HG02884 (cell line): Measurements from ENCODE around the gene ATF1.

Experiments
- ATAC-seq: cut with Tn5 transposase; IDR thresholded peaks from one replicate; pipeline ENCODE4 v1.9.1; 2021; ENCODE audit warnings: mild to moderate bottlenecking, moderate library complexity; ENCODE audit not compliant: unreplicated experiment

The ATF1 gene

DNA sequence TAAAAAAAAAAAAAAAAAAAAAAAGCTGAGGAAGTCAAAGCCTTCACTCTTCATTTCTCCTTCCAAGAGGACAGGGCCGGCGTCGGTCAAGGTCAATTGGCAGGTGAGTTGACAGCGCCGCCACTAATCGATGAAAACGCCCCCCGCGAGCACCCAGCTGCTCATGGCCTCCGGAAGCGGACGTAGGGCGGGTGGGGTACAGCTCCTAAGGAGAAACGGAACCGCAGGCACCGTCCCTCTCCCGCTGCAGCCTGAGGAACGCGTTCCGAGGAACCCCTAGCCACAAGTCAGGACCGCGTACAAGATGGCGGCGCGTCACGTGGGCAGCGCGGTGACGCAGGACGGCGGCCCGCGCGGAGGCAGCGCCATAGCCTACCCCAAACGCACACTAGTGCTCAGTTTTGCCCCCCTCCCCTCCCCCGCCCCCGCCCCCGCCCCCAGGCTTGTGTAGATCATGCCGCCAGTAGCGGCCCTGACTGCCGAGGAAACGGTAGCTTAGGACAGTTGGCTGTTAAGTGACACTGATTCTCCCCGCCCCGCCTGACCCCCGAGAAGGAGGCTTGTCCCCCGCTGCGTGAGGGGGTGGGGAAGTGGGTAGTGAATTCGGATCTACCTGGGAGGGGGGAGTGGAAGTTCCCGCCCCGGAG lies at the start of gene ATF1:
TSS of gene ATF1 (plus strand) at position 463 of the 647 bp plus-strand sequence. CDS start 16,045 bp downstream, outside the sequence.
- peak; percentile 50 for ATAC-seq

DNA sequence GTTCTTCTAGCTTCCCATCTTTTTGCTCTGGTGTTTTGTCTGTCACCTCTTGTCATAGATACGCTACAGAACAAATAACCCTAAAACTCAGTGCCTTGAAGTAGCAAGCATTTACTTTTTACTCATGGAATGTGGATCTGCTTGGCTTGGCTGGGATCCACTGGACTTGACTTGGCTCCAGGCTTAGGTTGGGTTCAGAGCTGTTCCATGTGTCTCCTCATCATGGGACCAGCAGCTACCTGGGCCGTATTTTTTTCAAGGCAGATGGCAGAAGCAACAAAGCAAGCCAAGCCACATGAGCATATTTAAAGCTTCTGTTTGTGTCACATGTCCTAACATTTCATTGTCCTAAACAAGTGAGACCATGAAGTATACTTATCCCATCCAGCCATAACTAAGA lies 48.7 kb upstream of the ATF1 start:
- no peak for ATAC-seq

GRCh38 chr12:50718760-50719159 lies 45.1 kb upstream of the ATF1 start:
- ATAC-seq, result no peak

DNA sequence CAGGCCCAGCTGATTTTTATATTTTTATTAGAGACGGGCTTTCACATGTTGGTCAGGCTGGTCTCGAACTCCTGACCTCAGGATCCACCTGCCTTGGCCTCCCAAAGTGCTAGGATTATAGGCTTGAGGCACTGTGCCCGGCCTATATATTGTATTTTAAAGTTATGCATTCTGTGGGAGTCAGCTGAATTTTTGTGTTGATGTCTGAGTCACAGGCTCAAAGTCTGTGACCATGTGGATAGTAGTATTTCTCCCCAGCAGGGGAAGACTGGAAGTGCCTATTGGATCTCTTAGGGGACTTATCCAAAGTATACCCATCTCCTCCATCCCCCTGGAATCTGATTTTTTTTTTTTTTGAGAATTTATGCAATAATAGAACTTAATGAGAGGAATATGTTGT lies 43.8 kb upstream of the ATF1 start:
- ATAC-seq, result no peak

DNA sequence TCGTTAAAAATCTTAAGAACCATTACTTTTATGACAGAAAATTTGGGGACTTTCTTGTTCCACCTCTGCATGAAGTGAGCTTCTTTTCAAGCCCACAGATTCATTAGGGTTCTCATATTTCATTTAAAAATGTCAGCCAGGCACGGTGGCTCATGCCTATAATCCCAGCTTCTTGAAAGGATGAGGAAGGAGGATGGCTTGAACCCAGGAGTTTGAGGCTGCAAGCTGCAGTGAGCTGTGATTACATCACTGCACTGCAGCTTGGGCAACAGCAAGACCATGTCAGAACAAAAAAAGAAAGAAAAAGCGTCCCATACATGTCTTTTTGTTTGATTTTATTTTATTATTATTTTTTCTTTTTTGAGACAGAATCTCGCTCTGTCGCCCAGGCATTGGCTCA lies 43.4 kb upstream of the ATF1 start:
- no peak for ATAC-seq

GRCh38 chr12:50723865-50724264 lies 40.0 kb upstream of the ATF1 start:
- ATAC-seq, result no peak

DNA sequence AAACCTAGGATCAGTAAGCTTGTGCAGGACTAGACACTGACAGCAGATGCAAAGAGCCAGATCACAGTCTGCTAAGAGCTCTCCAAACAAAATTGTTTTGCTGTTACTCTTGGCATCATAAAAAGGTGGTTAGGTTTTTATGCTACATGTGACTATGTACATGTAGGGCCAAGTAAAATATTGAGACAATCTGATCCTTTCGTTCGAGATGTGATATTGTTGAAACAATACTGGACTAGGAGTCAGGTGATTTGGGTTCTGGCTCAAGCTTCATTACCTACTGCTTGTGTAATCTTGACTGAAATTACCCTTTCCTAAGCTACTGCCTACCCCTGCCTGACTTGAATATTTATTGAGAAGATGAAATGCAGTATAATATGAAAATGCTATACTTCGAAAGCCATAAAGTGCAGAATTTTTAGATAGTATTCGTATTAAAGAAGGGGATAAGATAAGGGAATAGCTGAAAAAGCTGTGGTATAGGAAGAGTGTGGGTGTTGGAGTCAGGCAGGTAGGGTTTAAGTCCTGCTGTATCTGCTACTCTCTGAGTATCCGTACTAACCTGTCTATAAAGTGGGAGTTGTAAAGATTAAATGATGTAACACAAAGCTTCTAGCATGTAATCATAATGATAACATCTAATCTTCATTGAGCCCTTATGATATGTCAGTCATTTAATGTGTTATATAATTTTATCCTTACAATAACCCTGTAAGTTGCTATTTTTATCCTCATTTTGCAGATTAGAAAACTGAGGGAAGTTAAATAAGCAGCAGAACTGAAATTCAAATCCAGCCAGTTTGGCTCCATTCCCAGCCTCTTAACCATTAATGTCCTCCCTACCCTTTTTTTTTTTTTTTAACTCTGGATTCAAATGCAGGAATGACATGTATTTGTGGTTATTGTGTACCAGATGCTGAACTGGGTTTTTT lies 38.6 kb upstream of the ATF1 start:
- ATAC-seq, result no peak

GRCh38 chr12:50727466-50727865 lies 36.4 kb upstream of the ATF1 start:
- no peak for ATAC-seq

DNA sequence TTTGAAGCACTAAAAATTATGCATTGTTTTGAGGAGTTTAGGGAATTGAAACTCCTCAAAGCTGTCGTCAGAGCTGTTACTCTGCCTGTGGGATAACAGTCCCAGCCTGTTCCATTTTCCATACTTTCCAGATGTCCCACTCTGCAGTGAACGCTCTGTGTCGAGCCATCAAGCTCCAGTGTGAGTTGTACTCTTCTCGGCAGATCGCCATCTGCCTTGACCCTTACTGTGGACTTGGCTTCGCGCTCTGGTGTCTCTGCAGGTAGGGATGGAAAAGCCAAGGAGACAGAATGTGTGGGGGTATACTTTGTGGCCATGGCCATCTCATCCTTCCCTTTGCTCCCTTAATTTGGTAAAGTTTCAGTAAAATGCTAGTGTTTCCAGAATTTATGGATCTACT lies 35.5 kb upstream of the ATF1 start:
- ATAC-seq, result no peak

DNA sequence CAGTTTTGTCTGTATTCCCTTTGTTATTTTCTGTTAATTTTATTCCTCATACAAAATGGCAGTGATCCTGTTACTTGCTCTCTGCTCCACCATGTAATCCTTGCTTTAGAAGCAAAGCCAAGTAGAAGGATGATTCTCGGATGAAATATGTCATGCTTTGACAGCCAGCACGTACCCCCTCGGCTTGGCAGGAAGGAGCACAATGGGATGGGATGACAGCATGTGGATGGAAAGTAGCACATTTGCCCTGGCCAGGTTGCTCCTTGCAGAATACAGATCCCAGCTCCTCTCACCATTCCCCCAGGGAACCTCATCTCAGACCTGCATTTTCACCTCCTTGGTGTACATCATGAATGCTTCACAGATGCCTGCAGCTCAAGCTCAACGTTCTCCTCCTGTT lies 35.1 kb upstream of the ATF1 start:
- no peak for ATAC-seq

DNA sequence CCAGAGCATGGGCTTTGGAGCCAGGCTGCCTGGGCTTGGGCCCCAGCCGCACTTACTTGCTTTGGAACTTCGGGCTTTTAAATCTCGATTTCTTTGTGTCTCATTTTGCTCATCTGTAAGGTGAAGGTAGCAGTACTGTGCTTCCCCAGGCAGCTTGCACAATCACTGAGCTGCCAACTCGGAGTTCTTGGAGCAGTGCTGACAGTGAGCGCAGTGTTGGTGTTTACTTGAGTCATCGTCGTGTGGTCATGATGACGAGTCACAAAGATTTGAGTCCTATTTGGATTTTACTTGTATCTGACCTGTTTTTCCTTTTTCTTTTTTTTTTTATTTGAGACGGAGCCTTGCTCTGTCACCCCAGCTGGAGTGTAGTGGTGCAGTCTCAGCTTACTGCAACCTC lies 31.3 kb upstream of the ATF1 start:
- no peak for ATAC-seq

DNA sequence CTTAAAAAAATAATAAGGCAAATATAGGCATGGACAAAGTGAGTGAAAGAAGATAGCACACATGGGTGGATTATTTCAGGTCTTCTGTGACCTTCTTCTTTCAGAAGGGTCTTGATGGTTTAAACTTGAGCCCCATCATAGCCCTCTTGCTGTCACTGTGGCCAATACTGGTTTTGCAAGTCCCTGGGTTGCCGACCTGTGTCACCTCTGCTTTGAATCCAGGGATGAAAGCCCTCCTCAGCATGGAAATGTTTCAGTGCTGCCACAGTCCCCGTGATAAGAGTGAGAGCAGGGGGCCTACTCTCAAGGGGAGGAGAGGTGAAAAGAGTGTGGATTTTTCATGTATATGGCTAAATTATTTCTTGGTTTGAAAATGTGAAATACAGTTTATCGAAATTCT lies 30.2 kb upstream of the ATF1 start:
- no peak for ATAC-seq

DNA sequence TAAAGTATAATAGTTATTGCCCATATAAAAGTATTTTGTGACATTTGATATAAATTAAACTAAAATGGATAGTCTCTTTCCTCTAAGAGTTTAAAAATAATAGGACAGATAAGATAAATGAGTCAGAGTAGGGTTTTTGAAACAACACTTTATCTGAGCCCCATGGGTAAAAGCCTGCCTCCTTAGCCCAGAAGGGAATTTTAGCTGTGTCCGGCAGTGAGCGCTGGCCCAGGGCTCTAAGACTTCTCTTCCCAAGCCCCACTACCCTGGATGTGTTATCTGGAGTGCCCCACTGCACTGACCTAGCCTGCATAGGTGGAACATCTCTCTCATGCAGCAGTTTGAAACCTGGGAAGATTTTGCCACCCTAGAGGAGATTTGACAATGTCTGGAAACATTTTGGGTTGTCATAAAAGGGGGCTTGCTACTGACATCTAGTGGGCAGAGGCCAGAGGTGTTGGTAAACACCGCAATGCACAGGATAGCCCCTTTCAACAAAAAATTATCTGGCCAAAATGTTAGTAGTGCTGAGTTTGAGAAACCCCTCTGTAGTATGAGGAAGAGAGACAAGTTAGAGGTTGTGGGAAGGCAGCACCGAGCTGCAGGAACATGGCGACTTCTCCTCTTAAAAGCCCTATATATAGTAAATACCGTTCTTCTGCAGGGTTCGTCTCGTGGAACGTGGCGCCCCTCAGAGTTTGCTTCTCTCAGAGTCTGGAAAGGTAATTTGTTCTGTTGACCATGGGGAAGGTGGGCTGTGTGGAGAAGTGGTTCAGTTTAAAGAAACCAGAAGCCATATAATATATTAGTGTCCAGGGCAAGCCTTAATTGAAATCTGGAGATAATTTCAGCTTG lies 29.3 kb upstream of the ATF1 start:
- ATAC-seq, result no peak

DNA sequence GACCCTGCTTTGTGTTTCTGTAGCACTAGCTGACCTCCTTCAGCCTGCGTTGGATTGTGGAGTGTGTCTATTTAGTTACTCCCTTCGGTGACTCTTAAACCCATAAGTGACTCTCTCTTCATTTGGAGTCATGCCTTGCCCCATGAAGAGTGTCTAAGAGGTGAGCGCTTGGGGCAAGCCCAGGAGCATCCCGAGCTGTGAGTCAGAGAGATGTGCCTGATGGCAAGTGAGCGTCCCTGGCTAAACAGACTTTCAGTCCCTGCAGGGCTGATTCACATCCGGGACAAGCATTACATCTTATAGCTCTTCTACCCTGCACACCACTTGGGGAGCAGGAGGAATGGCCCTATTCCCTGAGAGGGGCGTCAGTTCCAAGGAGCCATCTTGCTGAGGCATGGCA lies 24.3 kb upstream of the ATF1 start:
- ATAC-seq, result no peak

- ATAC-seq, result no peak
Observed at GRCh38 chr12:50740307-50740706, 23.6 kb upstream of the ATF1 start.

GRCh38 chr12:50742776-50743175 lies 21.1 kb upstream of the ATF1 start:
- no peak for ATAC-seq

DNA sequence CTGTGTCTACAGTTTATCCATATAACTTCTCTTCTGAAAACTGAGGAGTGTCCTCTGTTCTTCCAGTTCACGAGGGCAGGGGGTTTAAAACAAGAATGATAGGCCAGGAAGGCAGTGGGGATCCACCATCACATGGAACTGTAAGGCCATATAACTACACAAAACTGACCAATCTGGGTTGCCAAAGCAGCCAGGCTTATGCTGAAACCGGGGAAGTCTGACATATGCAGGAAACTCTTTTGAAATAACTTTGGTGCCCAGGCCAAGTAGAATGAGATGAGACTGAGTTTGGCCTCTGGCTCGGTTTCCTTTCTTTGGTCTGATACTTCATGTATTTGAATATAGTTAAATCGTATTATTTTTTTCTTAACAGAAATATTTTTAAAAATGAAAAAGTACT lies 18.0 kb upstream of the ATF1 start:
- ATAC-seq, result no peak

DNA sequence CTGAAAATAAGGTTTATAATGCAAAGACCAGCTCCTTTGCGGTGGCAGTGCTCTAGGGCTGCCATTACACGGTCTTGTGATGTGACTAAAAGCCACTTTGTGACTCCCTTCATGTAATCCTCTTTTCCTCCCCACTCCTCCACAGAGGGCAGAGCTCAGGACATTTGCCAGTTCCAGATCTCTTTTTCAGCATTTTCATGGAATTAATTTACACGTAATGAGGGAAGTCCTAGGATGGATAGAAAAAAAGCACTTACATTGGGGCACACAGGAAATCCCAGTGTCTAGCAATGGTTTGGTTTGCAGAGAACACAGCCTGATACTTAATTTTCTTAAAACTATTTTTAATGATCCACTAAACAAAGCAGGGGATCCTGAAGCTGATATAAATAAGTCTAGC lies 17.5 kb upstream of the ATF1 start:
- ATAC-seq, result no peak

DNA sequence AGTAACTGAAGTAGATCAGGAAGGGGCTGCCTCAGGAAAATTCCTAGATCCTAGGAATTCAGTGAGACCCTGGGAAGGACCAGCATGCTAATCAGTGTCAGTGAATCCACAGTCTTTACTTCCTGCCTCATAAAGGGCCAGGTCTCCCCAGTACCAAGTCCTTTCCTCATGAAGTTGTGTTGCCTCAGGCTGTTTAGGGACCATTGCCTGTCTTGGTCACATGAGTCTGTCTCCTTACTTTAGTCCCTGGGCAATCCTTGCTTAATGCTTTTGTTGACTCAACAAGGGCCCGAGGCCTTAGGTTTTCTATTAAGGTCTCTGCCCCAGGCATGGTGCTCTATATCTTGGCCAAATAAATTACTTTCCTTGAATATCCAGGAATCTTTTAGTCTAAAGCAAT lies 16.1 kb upstream of the ATF1 start:
- no peak for ATAC-seq

GRCh38 chr12:50749459-50749882 lies 14.4 kb upstream of the ATF1 start:
- ATAC-seq, result no peak

GRCh38 chr12:50750366-50750765 lies 13.5 kb upstream of the ATF1 start:
- ATAC-seq, result no peak
